Osteoblast (primary cell): Measurements from ENCODE around the gene RHOA. TPM values are rescaled to one million over a fixed set of nuclear protein-coding genes. Genes with fewer than 3 reads are reported as not detected.

Source experiments
- DNase-seq: peaks from one replicate; pipeline ENCODE4 v3.0.0; 2011; ENCODE audit warnings: low spot score, mixed read lengths; ENCODE audit not compliant: insufficient read length; ENCODE audit errors: missing footprints
- H2AFZ ChIP-seq: 2 replicates; pipeline ENCODE4 v1.6.0; 2011; ENCODE audit warnings: mild to moderate bottlenecking, low read length
- H3K27ac ChIP-seq: 2 replicates; pipeline ENCODE4 v1.5.1; 2011; ENCODE audit warnings: mild to moderate bottlenecking, low read depth, low read length, moderate library complexity
- H3K27me3 ChIP-seq: 2 replicates; pipeline ENCODE4 v1.6.0; 2012; ENCODE audit warnings: mild to moderate bottlenecking, control low read depth, inconsistent platforms, low read length, moderate library complexity; ENCODE audit not compliant: insufficient read depth
- H3K36me3 ChIP-seq: 2 replicates; pipeline ENCODE4 v1.5.1; 2011; ENCODE audit warnings: mild to moderate bottlenecking, low read length, control low read depth, moderate library complexity; ENCODE audit not compliant: insufficient read depth
- H3K4me1 ChIP-seq: 2 replicates; pipeline ENCODE4 v1.5.1; 2011; ENCODE audit warnings: mild to moderate bottlenecking, low read length, control low read depth, moderate library complexity; ENCODE audit not compliant: insufficient read depth
- H3K4me2 ChIP-seq: 2 replicates; pipeline ENCODE4 v1.6.0; 2011; ENCODE audit warnings: mild to moderate bottlenecking, low read length; ENCODE audit not compliant: insufficient read depth
- H3K4me3 ChIP-seq: fragments of 200-600 bp; sonication (generic); 3 replicates; pipeline ENCODE4 v1.5.1; 2012; ENCODE audit warnings: mild to moderate bottlenecking, low read length, inconsistent platforms; ENCODE audit not compliant: insufficient read depth
- H3K79me2 ChIP-seq: 2 replicates; pipeline ENCODE4 v1.6.0; 2012; ENCODE audit warnings: mild to moderate bottlenecking, low read length, control low read depth, inconsistent platforms; ENCODE audit not compliant: insufficient read depth
- H3K9me3 ChIP-seq: 2 replicates; pipeline ENCODE4 v1.5.1; 2011; ENCODE audit warnings: low read depth, low read length, control low read depth
- H4K20me1 ChIP-seq: 2 replicates; pipeline ENCODE4 v1.6.0; 2012; ENCODE audit warnings: mild to moderate bottlenecking, low read length, control low read depth; ENCODE audit not compliant: insufficient read depth
- total RNA-seq: library from RNA; depleted of rRNA; stranded (reverse); fragments of >200 nt; gene quantifications from 2 replicates; pipeline ENCODE4 v1.2.3, GENCODE V29; 2012
- TF ChIP-seq, protein P1 (sequence below): IDR thresholded peaks from 2 replicates; pipeline ENCODE4 v1.5.1; 2011; ENCODE audit warnings: mild to moderate bottlenecking, low read depth, low read length, moderate library complexity; ENCODE audit errors: extremely low read depth

The RHOA gene
- total RNA-seq, 1 donor: 899 TPM

- no peak overlapping the region for H2AFZ ChIP-seq
- peaks cover 41% of the 10 kb centered on the region for H4K20me1 ChIP-seq
- peak overlapping the region; percentile 94 for H3K4me2 ChIP-seq
- no peaks in the 10 kb centered on the region for H3K9me3 ChIP-seq
- H3K36me3 ChIP-seq: peaks cover 20% of the 10 kb centered on the region
- H3K4me1 ChIP-seq: peaks cover 33% of the 10 kb centered on the region
- peak overlapping the region; percentile 70 for H3K27ac ChIP-seq
- peaks cover 83% of the 10 kb centered on the region for H3K79me2 ChIP-seq
- H3K4me3 ChIP-seq: peak overlapping the region; percentile 91
- H3K27me3 ChIP-seq: no peaks in the 10 kb centered on the region
- TF ChIP-seq, protein P1, sequence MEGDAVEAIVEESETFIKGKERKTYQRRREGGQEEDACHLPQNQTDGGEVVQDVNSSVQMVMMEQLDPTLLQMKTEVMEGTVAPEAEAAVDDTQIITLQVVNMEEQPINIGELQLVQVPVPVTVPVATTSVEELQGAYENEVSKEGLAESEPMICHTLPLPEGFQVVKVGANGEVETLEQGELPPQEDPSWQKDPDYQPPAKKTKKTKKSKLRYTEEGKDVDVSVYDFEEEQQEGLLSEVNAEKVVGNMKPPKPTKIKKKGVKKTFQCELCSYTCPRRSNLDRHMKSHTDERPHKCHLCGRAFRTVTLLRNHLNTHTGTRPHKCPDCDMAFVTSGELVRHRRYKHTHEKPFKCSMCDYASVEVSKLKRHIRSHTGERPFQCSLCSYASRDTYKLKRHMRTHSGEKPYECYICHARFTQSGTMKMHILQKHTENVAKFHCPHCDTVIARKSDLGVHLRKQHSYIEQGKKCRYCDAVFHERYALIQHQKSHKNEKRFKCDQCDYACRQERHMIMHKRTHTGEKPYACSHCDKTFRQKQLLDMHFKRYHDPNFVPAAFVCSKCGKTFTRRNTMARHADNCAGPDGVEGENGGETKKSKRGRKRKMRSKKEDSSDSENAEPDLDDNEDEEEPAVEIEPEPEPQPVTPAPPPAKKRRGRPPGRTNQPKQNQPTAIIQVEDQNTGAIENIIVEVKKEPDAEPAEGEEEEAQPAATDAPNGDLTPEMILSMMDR: no peak
- DNase-seq: no peak
Measured at GRCh38 chr3:49411535-49411967, 225 bp downstream of the RHOA start.

- H3K4me3 ChIP-seq: peak overlapping the region; percentile 91
- peaks cover 44% of the 10 kb centered on the region for H4K20me1 ChIP-seq
- TF ChIP-seq, protein P1: no peak
- no peaks in the 10 kb centered on the region for H3K9me3 ChIP-seq
- no peaks in the 10 kb centered on the region for H3K27me3 ChIP-seq
- H3K79me2 ChIP-seq: peaks cover 84% of the 10 kb centered on the region
- peaks cover 37% of the 10 kb centered on the region for H3K4me1 ChIP-seq
- peak overlapping the region; percentile 94 for H3K4me2 ChIP-seq
- peak; percentile 68 for DNase-seq
- H3K27ac ChIP-seq: peak overlapping the region; percentile 70
- H2AFZ ChIP-seq: no peak overlapping the region
- peaks cover 14% of the 10 kb centered on the region for H3K36me3 ChIP-seq
Measured at GRCh38 chr3:49410846-49411534, 786 bp downstream of the RHOA start.

- Histone ChIP-seq H3K79me2 (peaks cover 88% of the 10 kb centered on the region), H3K9me3 (no peaks in the 10 kb centered on the region), H3K4me2 (peak overlapping the region; percentile 94), H3K27me3 (no peaks in the 10 kb centered on the region), H3K4me3 (peak overlapping the region; percentile 91), H3K27ac (peak overlapping the region; percentile 70), H4K20me1 (peaks cover 51% of the 10 kb centered on the region), H3K4me1 (peaks cover 37% of the 10 kb centered on the region), H3K36me3 (peaks cover 13% of the 10 kb centered on the region), H2AFZ (no peak overlapping the region)
- DNase-seq: no peak
- TF ChIP-seq, protein P1: no peak
Measured at GRCh38 chr3:49410066-49410845, 1.5 kb downstream of the RHOA start.
